Psoas muscle (tissue), 8 donors: Measurements from ENCODE around the gene RASA3. TPM values are rescaled to one million over a fixed set of nuclear protein-coding genes. Genes with fewer than 3 reads are reported as not detected.

Experiments used
- ATAC-seq, 4 donors: fragments of 200-7000 bp; cut with Tn5 transposase; one replicate each; pipeline ENCODE4 v1.9.1; 2020; ENCODE audit warnings: moderate library complexity in 3 of 4, mild to moderate bottlenecking in 2 of 4
- DNase-seq, 2 donors: peaks; one replicate each; pipeline ENCODE4 v3.0.0-alpha.2; 2020
- H3K27ac ChIP-seq: fragments of 200-600 bp; one replicate; pipeline ENCODE4 v1.8.0; 2022
- H3K27me3 ChIP-seq, 3 donors: fragments of 200-600 bp in 1 of 3; one replicate each; pipeline versions ENCODE4 v1.6.1 to v1.8.0; 2013 to 2022; ENCODE audit warnings: low read length in 2 of 3, mild to moderate bottlenecking in 2 of 3, moderate library complexity in 1 of 3; ENCODE audit not compliant: insufficient read depth in 3 of 3
- H3K36me3 ChIP-seq, 2 donors: fragments of 200-600 bp in 1 of 2; one replicate each; pipeline versions ENCODE4 v1.6.1 to v1.8.0; 2013 to 2022; ENCODE audit warnings: low read depth in 1 of 2, mild to moderate bottlenecking in 1 of 2, moderate library complexity in 1 of 2; ENCODE audit not compliant: insufficient read depth in 1 of 2
- H3K4me1 ChIP-seq: fragments of 200-600 bp; one replicate; pipeline ENCODE4 v1.8.0; 2022
- H3K4me3 ChIP-seq: fragments of 200-600 bp; one replicate; pipeline ENCODE4 v1.8.0; 2022; ENCODE audit warnings: mild to moderate bottlenecking
- H3K9me3 ChIP-seq: fragments of 200-600 bp; one replicate; pipeline ENCODE4 v1.8.0; 2022
- WGBS, 3 donors: extraction: QIAGEN DNeasy Blood & Tissue Kit; methylation state at CpG; one replicate each; pipeline versions ENCODE4 v1.1.6 to v1.1.7; 2013; 5-methylcytosine and 5-hydroxymethylcytosine counted together
- intact Hi-C, 2 donors: fragments of 100-400 bp; cut with DNase I; formaldehyde crosslinking; loops; one replicate each; pipeline versions ENCODE4 v1.11.0 to v1.14.2; 2022
- polyA plus RNA-seq, 3 donors: library from polyadenylated mRNA; stranded (reverse); fragments of 200-250 nt; gene quantifications; one replicate each; pipeline ENCODE4 v1.2.3, GENCODE V29; 2013
- total RNA-seq, 4 donors: library from RNA; stranded (reverse); fragmentation: NEBNext Ultra II Directional in 2 of 4; extraction: Animal tissue kit (Norgen Biotek cat#: 25700) in 2 of 4; gene quantifications; one replicate each; pipeline versions ENCODE4 v1.2.1 to v1.2.4, GENCODE V29; 2021 to 2023
- TF ChIP-seq, protein P1 (sequence below): fragments of 200-600 bp; IDR thresholded peaks from one replicate; pipeline ENCODE4 v1.8.0; 2022; ENCODE audit warnings: antibody characterized with exemption
- donor health status: healthy with polysubstance abuse.
- donor health status: DM: no; HTN: no; CAD: no; lungs with moderate emphysema.
- donor health status: Bipolar disorder and iron deficiency.
- donor health status: healthy.
- donor health status: DM: yes; HTN: yes; CAD: no.
- donor health status: DM: no; HTN: no; CAD: no.
- donor health status: DM: no; HTN: no; CAD: no.
- donor health status: DM: yes; HTN: yes; CAD: no.

The RASA3 gene
- total and polyA plus RNA-seq, 7 donors: 4.8 to 24.4 (median 13.1) TPM

DNA sequence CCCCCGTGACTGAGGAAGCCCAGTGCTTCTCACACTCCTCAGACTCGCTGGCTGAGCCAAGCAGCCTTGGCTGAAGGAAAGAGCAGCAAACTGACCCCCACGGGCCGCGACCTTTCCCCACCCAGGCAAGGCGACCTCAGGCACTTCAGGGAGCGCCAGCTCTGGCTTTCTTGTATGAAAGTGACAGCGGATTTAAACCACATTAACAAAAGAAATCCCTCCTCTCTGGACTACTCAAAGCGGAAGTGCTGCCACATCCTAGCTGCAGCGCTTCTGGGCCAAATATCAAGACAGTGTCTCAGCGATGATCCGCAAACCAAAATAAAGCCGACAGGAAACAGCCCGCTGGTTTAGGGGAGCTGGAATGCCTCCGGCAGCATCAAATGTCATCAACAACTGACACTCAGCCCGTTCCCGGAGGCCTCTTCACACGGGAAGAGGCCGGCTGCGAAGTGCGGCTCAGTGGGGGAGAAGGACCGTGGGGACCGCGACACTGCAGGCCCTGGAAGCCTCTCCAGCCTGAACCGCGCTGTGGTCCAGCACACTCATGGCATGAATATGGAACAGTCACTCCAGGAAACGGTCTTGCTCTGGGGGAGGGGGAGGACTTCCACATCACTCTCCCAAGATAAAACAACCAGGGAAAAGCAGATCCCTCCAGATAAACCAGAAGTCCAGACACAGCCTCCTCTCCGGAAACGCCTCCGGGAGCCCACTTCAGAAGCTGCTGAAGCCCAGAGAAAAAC, 1.4 kb downstream of the RASA3 start:
- TF ChIP-seq, protein P1, sequence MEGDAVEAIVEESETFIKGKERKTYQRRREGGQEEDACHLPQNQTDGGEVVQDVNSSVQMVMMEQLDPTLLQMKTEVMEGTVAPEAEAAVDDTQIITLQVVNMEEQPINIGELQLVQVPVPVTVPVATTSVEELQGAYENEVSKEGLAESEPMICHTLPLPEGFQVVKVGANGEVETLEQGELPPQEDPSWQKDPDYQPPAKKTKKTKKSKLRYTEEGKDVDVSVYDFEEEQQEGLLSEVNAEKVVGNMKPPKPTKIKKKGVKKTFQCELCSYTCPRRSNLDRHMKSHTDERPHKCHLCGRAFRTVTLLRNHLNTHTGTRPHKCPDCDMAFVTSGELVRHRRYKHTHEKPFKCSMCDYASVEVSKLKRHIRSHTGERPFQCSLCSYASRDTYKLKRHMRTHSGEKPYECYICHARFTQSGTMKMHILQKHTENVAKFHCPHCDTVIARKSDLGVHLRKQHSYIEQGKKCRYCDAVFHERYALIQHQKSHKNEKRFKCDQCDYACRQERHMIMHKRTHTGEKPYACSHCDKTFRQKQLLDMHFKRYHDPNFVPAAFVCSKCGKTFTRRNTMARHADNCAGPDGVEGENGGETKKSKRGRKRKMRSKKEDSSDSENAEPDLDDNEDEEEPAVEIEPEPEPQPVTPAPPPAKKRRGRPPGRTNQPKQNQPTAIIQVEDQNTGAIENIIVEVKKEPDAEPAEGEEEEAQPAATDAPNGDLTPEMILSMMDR: no peak
- H3K27me3 ChIP-seq: no peaks in the 10 kb centered on the region
- H3K4me1 ChIP-seq: peaks cover 46% of the 10 kb centered on the region
- H3K9me3 ChIP-seq: no peaks in the 10 kb centered on the region
- 1 to 2% (median 1%) methylated on average over 30 of the region's 30 CpGs for WGBS, 3 donors
- DNase-seq (peak; percentile 76 to 90), ATAC-seq (peak; percentile 70 to 79 (median 78))
- H3K27ac ChIP-seq: peak overlapping the region; percentile 92
- intact Hi-C loops: loop anchor here (1.0 to 2.0 kb wide), 2 partner anchors 62 to 66 kb away; no protein-coding TSS in a partner anchor
- H3K36me3 ChIP-seq: no peaks in the 10 kb centered on the region
- peak overlapping the region; percentile 82 for H3K4me3 ChIP-seq

DNA sequence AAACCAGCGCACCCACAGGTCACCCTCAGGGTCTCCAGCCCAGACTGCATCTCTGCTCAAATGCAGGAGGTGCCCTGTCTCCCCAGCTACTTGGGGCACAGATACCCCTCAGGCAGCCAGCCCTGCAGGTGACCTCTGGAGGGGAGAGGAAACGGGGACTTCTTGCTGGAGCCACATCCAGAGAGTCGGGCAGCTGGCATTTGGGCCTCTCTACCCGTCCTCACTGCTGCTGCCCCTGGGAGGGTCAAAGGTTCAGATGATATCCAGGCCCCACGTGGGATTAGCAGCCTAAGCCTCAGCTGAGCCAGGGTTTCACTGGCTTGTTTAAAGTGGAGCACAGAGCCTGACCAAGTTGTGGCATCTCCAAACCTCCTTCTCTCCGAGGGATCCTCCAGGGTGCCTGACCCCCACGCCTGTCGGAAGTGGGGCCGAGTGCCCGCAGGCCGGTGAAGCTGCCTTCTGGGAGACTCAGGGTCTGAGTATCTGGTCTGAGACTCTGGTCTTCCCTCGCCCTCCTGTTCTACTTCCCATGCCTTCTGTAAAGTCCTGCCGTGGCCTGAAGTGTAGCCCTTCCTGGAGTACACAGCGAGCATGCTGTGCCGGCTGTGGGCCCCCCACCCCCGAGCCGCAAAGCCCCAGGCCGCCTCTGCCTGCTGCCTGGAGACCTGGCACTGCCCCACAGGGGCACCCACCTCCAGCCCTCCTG, 2.1 kb downstream of the RASA3 start:
- no peak for ATAC-seq
- intact Hi-C loops: loop anchor here in 1 of 2 donors (2.0 kb wide), 1 partner anchor 61 kb away; no protein-coding TSS in a partner anchor
- H3K27ac ChIP-seq: peak overlapping the region; percentile 92
- DNase-seq: peak; percentile 21 to 60
- no peaks in the 10 kb centered on the region for H3K27me3 ChIP-seq
- 29 to 32% (median 30%) methylated on average over 16 to 18 of the region's 18 CpGs for WGBS, 3 donors
- TF ChIP-seq, protein P1: no peak
- H3K9me3 ChIP-seq: no peaks in the 10 kb centered on the region
- peak overlapping the region; percentile 82 for H3K4me3 ChIP-seq
- no peaks in the 10 kb centered on the region for H3K36me3 ChIP-seq
- H3K4me1 ChIP-seq: peaks cover 50% of the 10 kb centered on the region

DNA sequence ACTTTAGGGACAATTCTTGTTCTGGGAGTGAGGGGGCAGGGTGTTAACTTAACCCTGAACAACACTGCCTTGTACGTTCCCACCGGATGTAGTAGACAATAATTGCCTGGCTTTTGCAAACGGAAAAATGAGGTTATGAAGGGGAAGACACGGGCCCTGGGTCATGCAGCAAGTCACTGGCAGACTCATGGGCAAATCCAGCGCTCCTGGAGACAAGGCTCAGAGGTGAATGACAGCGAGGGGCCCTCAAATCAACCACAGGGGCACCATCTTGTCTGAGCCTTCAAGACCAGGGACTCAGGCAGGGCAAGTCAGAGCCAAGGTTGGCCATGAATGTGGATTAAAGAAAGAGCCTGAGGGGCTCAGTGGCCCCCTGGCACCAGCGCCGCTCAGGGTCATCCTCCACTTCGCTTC, 2.8 kb downstream of the RASA3 start:
- H3K36me3 ChIP-seq: no peaks in the 10 kb centered on the region
- H3K4me1 ChIP-seq: peaks cover 52% of the 10 kb centered on the region
- WGBS, 3 donors: 62 to 66% (median 66%) methylated on average over 9 of the region's 9 CpGs
- intact Hi-C loops: loop anchor here in 1 of 2 donors (2.0 kb wide), 1 partner anchor 61 kb away; no protein-coding TSS in a partner anchor
- TF ChIP-seq, protein P1: no peak
- H3K4me3 ChIP-seq: peak overlapping the region; percentile 82
- H3K9me3 ChIP-seq: no peaks in the 10 kb centered on the region
- no peaks in the 10 kb centered on the region for H3K27me3 ChIP-seq
- peak overlapping the region; percentile 92 for H3K27ac ChIP-seq
- DNase-seq (no peak), ATAC-seq (no peak)

DNA sequence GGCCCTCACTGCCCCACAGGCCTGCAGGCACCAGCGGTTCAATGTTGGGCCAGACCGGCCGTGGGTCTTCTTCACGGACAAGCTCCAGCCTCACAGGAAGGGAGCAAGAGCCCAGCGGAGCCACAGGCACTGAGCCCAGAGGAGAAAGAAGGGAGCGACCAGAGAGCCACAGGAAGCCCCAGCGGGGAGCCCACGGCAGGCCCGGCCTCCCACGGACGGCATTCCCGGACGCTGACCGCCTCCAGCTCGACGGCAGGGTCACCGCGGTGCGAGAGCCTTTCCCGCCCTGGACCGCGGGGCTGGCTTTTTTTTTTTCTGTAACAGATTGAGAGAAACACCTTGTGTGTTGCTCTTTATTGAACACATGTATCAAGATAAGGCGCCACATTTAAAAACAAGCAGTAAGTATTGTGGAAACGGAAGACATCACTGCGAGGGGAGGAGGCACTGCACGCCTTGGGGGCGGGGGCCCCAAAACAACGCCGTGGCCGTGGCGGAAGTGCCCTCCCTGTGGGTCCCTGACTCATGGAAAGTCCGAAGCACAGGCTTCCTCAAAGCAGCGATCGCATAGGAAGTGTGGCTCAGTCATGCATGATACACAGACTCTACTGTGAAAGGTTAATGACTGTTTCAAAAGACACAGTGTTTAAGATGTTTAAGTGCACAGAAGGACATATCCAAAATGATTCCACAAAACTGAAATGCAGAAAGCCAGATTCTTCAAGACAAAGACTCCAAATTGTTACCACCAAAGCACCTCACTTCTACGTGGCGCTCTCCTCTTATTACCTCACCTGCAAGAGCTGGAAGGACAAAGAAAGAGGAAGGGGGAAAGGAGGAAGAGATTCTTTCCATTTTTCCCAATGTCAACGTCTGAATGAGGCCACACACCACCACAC, 3.5 kb downstream of the RASA3 start:
- peaks cover 54% of the 10 kb centered on the region for H3K4me1 ChIP-seq

More for the DNA sequence above, 3.5 kb downstream of the RASA3 start:
- intact Hi-C loops: no loop called here
- Histone ChIP-seq H3K27ac (peak overlapping the region; percentile 92), H3K9me3 (no peaks in the 10 kb centered on the region), H3K27me3 (no peaks in the 10 kb centered on the region), H3K4me3 (peak overlapping the region; percentile 82), H3K36me3 (no peaks in the 10 kb centered on the region)
- ATAC-seq (no peak), DNase-seq (peak; percentile 84 to 87)
- WGBS, 3 donors: 41 to 44% (median 42%) methylated on average over 37 of the region's 37 CpGs
- TF ChIP-seq, protein P1: no peak
